22Rv1 (cell line): ENCODE results near the gene GTF2IRD2.
"Not testable (repeated sequence)": the region's sequence is repeated elsewhere in the genome, so short reads cannot be mapped to it uniquely, and the experiment has no call there.

Experiments
- ZFX ChIP-seq: fragments of 450-650 bp; IDR thresholded peaks from 2 replicates; pipeline ENCODE4 v1.6.1; 2017; ENCODE audit warnings: antibody characterized with exemption, borderline replicate concordance
- TF ChIP-seq, protein P1 (sequence below): fragments of 450-650 bp; IDR thresholded peaks from 2 replicates; pipeline ENCODE4 v1.5.1; 2017; ENCODE audit warnings: mild to moderate bottlenecking

GRCh38 chr7:74789200-74789736 is 62.1 kb downstream of the GTF2IRD2 start:
- TF ChIP-seq, protein P1, sequence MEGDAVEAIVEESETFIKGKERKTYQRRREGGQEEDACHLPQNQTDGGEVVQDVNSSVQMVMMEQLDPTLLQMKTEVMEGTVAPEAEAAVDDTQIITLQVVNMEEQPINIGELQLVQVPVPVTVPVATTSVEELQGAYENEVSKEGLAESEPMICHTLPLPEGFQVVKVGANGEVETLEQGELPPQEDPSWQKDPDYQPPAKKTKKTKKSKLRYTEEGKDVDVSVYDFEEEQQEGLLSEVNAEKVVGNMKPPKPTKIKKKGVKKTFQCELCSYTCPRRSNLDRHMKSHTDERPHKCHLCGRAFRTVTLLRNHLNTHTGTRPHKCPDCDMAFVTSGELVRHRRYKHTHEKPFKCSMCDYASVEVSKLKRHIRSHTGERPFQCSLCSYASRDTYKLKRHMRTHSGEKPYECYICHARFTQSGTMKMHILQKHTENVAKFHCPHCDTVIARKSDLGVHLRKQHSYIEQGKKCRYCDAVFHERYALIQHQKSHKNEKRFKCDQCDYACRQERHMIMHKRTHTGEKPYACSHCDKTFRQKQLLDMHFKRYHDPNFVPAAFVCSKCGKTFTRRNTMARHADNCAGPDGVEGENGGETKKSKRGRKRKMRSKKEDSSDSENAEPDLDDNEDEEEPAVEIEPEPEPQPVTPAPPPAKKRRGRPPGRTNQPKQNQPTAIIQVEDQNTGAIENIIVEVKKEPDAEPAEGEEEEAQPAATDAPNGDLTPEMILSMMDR = not testable (repeated sequence)
- not testable (repeated sequence) for TF ChIP-seq ZFX
